ENCODE measurements around the gene TMEM190. TPM values are rescaled to one million over a fixed set of nuclear protein-coding genes. Genes with fewer than 3 reads are reported as not detected.

TMEM190 gene
- total RNA-seq, 4 donors from 2014 or later = not detected

- ATAC-seq = no peak
- Histone ChIP-seq H3K27ac (peak overlapping the region in 1 of 4 donors; percentile 98), H3K36me3 (peaks cover 0 to 39% of the 10 kb centered on the region in 2 donors), H3K9me3 (no peaks in the 10 kb centered on the region), H3K4me3 (peak overlapping the region in 1 of 2 donors; percentile 73), H3K27me3 (no peaks in the 10 kb centered on the region), H3K4me1 (peaks cover 0 to 48% (median 20%) of the 10 kb centered on the region in 3 donors)
- 73 to 82% methylated on average over 2 to 10 of the region's 50 CpGs for WGBS, 2 donors (ENCODE audit: low coverage in 1 of 2)
- TF ChIP-seq CTCF (IDR thresholded peaks at IDR 0.05) = no peak
- no peak for TF ChIP-seq POLR2AphosphoS5 (IDR thresholded peaks at IDR 0.05)
- no peak for TF ChIP-seq EP300 (IDR thresholded peaks at IDR 0.05)
- no peak for TF ChIP-seq POLR2A (IDR thresholded peaks at IDR 0.05)
These were observed 34.8 kb upstream of the TMEM190 start for GRCh38 chr19:55341595-55342531.

- ATAC-seq = no peak
- peaks cover 5% of the 10 kb centered on the region for H3K27me3 ChIP-seq
- no peak overlapping the region for H3K4me3 ChIP-seq
- WGBS, 2 donors (ENCODE audit: low coverage in 1 of 2) = 59% methylated on average over 2 of the region's 9 CpGs; no CpG with 5 or more reads in 1 of the 2 donors
- no peaks in the 10 kb centered on the region for H3K9me3 ChIP-seq
- H3K27ac ChIP-seq = no peak overlapping the region
- H3K4me1 ChIP-seq = peaks cover 0 to 49% (median 16%) of the 10 kb centered on the region in 3 donors
- no peak for TF ChIP-seq EP300 (IDR thresholded peaks at IDR 0.05)
- no peak for TF ChIP-seq POLR2AphosphoS5 (IDR thresholded peaks at IDR 0.05)
- TF ChIP-seq POLR2A (IDR thresholded peaks at IDR 0.05) = no peak
- TF ChIP-seq CTCF (IDR thresholded peaks at IDR 0.05) = no peak
- H3K36me3 ChIP-seq = peaks cover 0 to 53% of the 10 kb centered on the region in 2 donors
These were observed 32.2 kb upstream of the TMEM190 start for GRCh38 chr19:55344444-55344843.

- TF ChIP-seq EP300 (IDR thresholded peaks at IDR 0.05) (no peak), CTCF (IDR thresholded peaks at IDR 0.05) (no peak), POLR2AphosphoS5 (IDR thresholded peaks at IDR 0.05) (no peak), POLR2A (IDR thresholded peaks at IDR 0.05) (no peak)
- Histone ChIP-seq H3K4me1 (peaks cover 0 to 45% (median 15%) of the 10 kb centered on the region in 3 donors), H3K27ac (peak overlapping the region in 2 of 4 donors; percentile 37 to 62), H3K27me3 (peaks cover 13% of the 10 kb centered on the region), H3K9me3 (no peaks in the 10 kb centered on the region), H3K36me3 (peaks cover 0 to 53% of the 10 kb centered on the region in 2 donors), H3K4me3 (no peak overlapping the region)
- no peak for ATAC-seq
- 70 to 82% methylated on average over 5 to 16 of the region's 22 CpGs for WGBS, 2 donors (ENCODE audit: low coverage in 1 of 2)
These were observed 31.4 kb upstream of the TMEM190 start for GRCh38 chr19:55345101-55345817.

GRCh38 chr19:55345818-55346724 is 30.6 kb upstream of the TMEM190 start:
- WGBS, 2 donors (ENCODE audit: low coverage in 1 of 2) = 81 to 83% methylated on average over 2 to 11 of the region's 43 CpGs
- Histone ChIP-seq H3K27me3 (peaks cover 21% of the 10 kb centered on the region), H3K36me3 (peaks cover 0 to 53% of the 10 kb centered on the region in 2 donors), H3K27ac (peak overlapping the region in 2 of 4 donors; percentile 37 to 62), H3K4me1 (peaks cover 0 to 37% (median 7%) of the 10 kb centered on the region in 3 donors), H3K4me3 (no peak overlapping the region), H3K9me3 (no peaks in the 10 kb centered on the region)
- no peak for TF ChIP-seq EP300 (IDR thresholded peaks at IDR 0.05)
- no peak for TF ChIP-seq POLR2A (IDR thresholded peaks at IDR 0.05)
- TF ChIP-seq POLR2AphosphoS5 (IDR thresholded peaks at IDR 0.05) = no peak
- no peak for TF ChIP-seq CTCF (IDR thresholded peaks at IDR 0.05)
- ATAC-seq = peak; percentile 54

Measured in gastroesophageal sphincter (tissue), 4 donors.